CD8-positive, alpha-beta memory T cell (primary cell): Measurements from ENCODE around the gene BRSK2. TPM values are rescaled to one million over a fixed set of nuclear protein-coding genes. Genes with fewer than 3 reads are reported as not detected.
"Not testable (repeated sequence)": the region's sequence is repeated elsewhere in the genome, so short reads cannot be mapped to it uniquely, and the experiment has no call there.

ENCODE experiments used
- CTCF ChIA-PET: fragments of 350-600 bp; sonication (Branson Sonifier 250); formaldehyde crosslinking; loops from one replicate; lab custom pipeline; 2021; ENCODE audit warnings: antibody characterized with exemption; lab: Charles Lee
- POLR2A ChIA-PET: fragments of 350-600 bp; sonication (Branson Sonifier 250); formaldehyde crosslinking; loops from one replicate; lab custom pipeline; 2021; ENCODE audit warnings: antibody characterized with exemption; lab: Charles Lee
- DNase-seq, 5 donors: peaks; one replicate each; pipeline versions ENCODE4 v3.0.0 to v3.0.0-alpha.2; 2020 to 2022; ENCODE audit warnings: mixed read lengths in 1 of 5
- H3K27ac ChIP-seq: one replicate; pipeline ENCODE4 v1.7.0; 2013; ENCODE audit warnings: low read depth, mild to moderate bottlenecking, low read length, moderate library complexity
- H3K27me3 ChIP-seq: 2 replicates; pipeline ENCODE4 v1.7.0; 2013; ENCODE audit warnings: low read length, mild to moderate bottlenecking; ENCODE audit not compliant: insufficient read depth, poor library complexity, severe bottlenecking
- H3K36me3 ChIP-seq: 2 replicates; pipeline ENCODE4 v1.7.0; 2013; ENCODE audit warnings: mild to moderate bottlenecking, low read length, moderate library complexity; ENCODE audit not compliant: insufficient read depth
- H3K4me1 ChIP-seq: 2 replicates; pipeline ENCODE4 v1.7.0; 2013; ENCODE audit warnings: mild to moderate bottlenecking, low read length, moderate library complexity; ENCODE audit not compliant: insufficient read depth
- H3K4me3 ChIP-seq: 2 replicates; pipeline ENCODE4 v1.7.0; 2013; ENCODE audit warnings: mild to moderate bottlenecking, low read length
- H3K9me3 ChIP-seq: 2 replicates; pipeline ENCODE4 v1.7.0; 2013; ENCODE audit warnings: mild to moderate bottlenecking, low read length
- H3K27ac Mint-ChIP-seq, 8 donors: one replicate each; pipeline ENCODE4 v1.8.0; 2020 to 2021; ENCODE audit warnings: mixed read lengths in 8 of 8, mild to moderate bottlenecking in 6 of 8, inconsistent platforms in 3 of 8, moderate library complexity in 3 of 8
- H3K27me3 Mint-ChIP-seq, 2 donors: one replicate each; pipeline ENCODE4 v1.8.0; 2020 to 2021; ENCODE audit warnings: mixed read lengths in 2 of 2, mild to moderate bottlenecking in 1 of 2, moderate library complexity in 1 of 2
- H3K36me3 Mint-ChIP-seq, 3 donors: one replicate each; pipeline ENCODE4 v1.8.0; 2020 to 2021; ENCODE audit warnings: mixed read lengths in 3 of 3, inconsistent platforms in 1 of 3, mild to moderate bottlenecking in 1 of 3
- H3K4me1 Mint-ChIP-seq, 3 donors: one replicate each; pipeline ENCODE4 v1.8.0; 2020 to 2021; ENCODE audit warnings: mixed read lengths in 3 of 3, inconsistent platforms in 1 of 3, mild to moderate bottlenecking in 1 of 3
- H3K4me3 Mint-ChIP-seq, 7 donors: one replicate each; pipeline ENCODE4 v1.8.0; 2020 to 2021; ENCODE audit warnings: mixed read lengths in 7 of 7, mild to moderate bottlenecking in 6 of 7, moderate library complexity in 4 of 7, inconsistent platforms in 2 of 7
- H3K9me3 Mint-ChIP-seq, 5 donors: one replicate each; pipeline ENCODE4 v1.8.0; 2020 to 2022; ENCODE audit warnings: mixed read lengths in 5 of 5, mild to moderate bottlenecking in 3 of 5, moderate library complexity in 2 of 5, inconsistent platforms in 1 of 5
- polyA plus RNA-seq: library from polyadenylated mRNA; unstranded; fragments of 300-500 nt; fragmentation: Illumina TruSeq; gene quantifications from one replicate; pipeline ENCODE4 v1.2.3, GENCODE V29; 2021
- total RNA-seq, 2 experiments: library from RNA; stranded (reverse); gene quantifications; one replicate each; pipeline ENCODE4 v1.2.3, GENCODE V29; 2021

The BRSK2 gene
- total RNA-seq: under 1 TPM; 0.35 to 0.59 TPM
- polyA plus RNA-seq: 0.23 TPM

- H3K27me3 ChIP-seq: peaks cover 5% of the 10 kb centered on the region
- no peaks in the 10 kb centered on the region for H3K36me3 ChIP-seq
- peak within 1 kb of the TSS; percentile 31 for H3K27ac ChIP-seq
- peak within 1 kb of the TSS; percentile 64 for H3K4me3 ChIP-seq
- Mint-ChIP-seq H3K4me3 (peak within 1 kb of the TSS; percentile 73 to 83 (median 78)), H3K9me3 (no peaks in the 10 kb centered on the region), H3K36me3 (no peaks in the 10 kb centered on the region), H3K4me1 (peaks cover 6 to 18% (median 7%) of the 10 kb centered on the region in 3 donors), H3K27ac (peak within 1 kb of the TSS in 5 of 8 donors; percentile 12 to 65 (median 51)), H3K27me3 (peaks cover 21 to 27% of the 10 kb centered on the region in 2 donors)
- CTCF ChIA-PET: interaction anchor here (0.7 to 1.1 kb wide), 3 partner anchors 62 to 187 kb away, joined by 3 to 4 read pairs (median 3); no protein-coding TSS in a partner anchor
- no peak for DNase-seq
- POLR2A ChIA-PET: interaction anchor here (1.2 to 1.5 kb wide), 2 partner anchors 79 to 81 kb away, joined by 4 to 8 read pairs; partner anchors contain the start of gene TOLLIP
- H3K9me3 ChIP-seq: no peaks in the 10 kb centered on the region
- peaks cover 5% of the 10 kb centered on the region for H3K4me1 ChIP-seq
Observed at GRCh38 chr11:1389932-1390568, at the start of gene BRSK2. Gene BRSK2 (plus strand): TSS chr11:1389934. CDS start chr11:1390285, 351 bp downstream.

GRCh38 chr11:1340111-1340510 is 49.6 kb upstream of the BRSK2 start:
- H3K4me3 Mint-ChIP-seq: no peak overlapping the region
- H3K4me1 ChIP-seq: peaks cover 9% of the 10 kb centered on the region
- no peaks in the 10 kb centered on the region for H3K27me3 ChIP-seq
- H3K9me3 ChIP-seq: peaks cover 13% of the 10 kb centered on the region
- peaks cover 4 to 10% (median 9%) of the 10 kb centered on the region in 5 donors for H3K9me3 Mint-ChIP-seq
- ChIA-PET CTCF (no interaction called here), POLR2A (no interaction called here)
- DNase-seq: no peak
- H3K4me1 Mint-ChIP-seq: peaks cover 13 to 19% (median 14%) of the 10 kb centered on the region in 3 donors
- H3K36me3 ChIP-seq: no peaks in the 10 kb centered on the region
- H3K27me3 Mint-ChIP-seq: peaks cover 0 to 1% of the 10 kb centered on the region in 2 donors
- H3K27ac ChIP-seq: no peak overlapping the region
- no peaks in the 10 kb centered on the region for H3K36me3 Mint-ChIP-seq
- no peak overlapping the region for H3K27ac Mint-ChIP-seq
- no peak overlapping the region for H3K4me3 ChIP-seq

GRCh38 chr11:1341226-1341625 is 48.5 kb upstream of the BRSK2 start:
- H3K27me3 Mint-ChIP-seq, H3K9me3 Mint-ChIP-seq, H3K4me1 Mint-ChIP-seq, H3K27me3 ChIP-seq, CTCF ChIA-PET, H3K4me3 Mint-ChIP-seq, H3K27ac Mint-ChIP-seq, H3K36me3 ChIP-seq, H3K27ac ChIP-seq, H3K36me3 Mint-ChIP-seq, POLR2A ChIA-PET, H3K4me3 ChIP-seq, DNase-seq, H3K4me1 ChIP-seq: not testable (repeated sequence)
- H3K9me3 ChIP-seq: peaks cover 13% of the 10 kb centered on the region

- H3K36me3 ChIP-seq: no peaks in the 10 kb centered on the region
- H3K27me3 Mint-ChIP-seq: peaks cover 0 to 1% of the 10 kb centered on the region in 2 donors
- no peak overlapping the region for H3K4me3 Mint-ChIP-seq
- no peaks in the 10 kb centered on the region for H3K36me3 Mint-ChIP-seq
- ChIA-PET POLR2A (no interaction called here), CTCF (no interaction called here)
- H3K9me3 ChIP-seq: peaks cover 13% of the 10 kb centered on the region
- no peak overlapping the region for H3K4me3 ChIP-seq
- H3K27me3 ChIP-seq: no peaks in the 10 kb centered on the region
- H3K4me1 ChIP-seq: no peaks in the 10 kb centered on the region
- DNase-seq: no peak
- peaks cover 5 to 10% (median 6%) of the 10 kb centered on the region in 3 donors for H3K4me1 Mint-ChIP-seq
- H3K9me3 Mint-ChIP-seq: peaks cover 4 to 9% (median 9%) of the 10 kb centered on the region in 5 donors
- no peak overlapping the region for H3K27ac ChIP-seq
- no peak overlapping the region for H3K27ac Mint-ChIP-seq
Observed at GRCh38 chr11:1341928-1342524, 47.7 kb upstream of the BRSK2 start.

- H3K27ac Mint-ChIP-seq: no peak overlapping the region
- Histone ChIP-seq H3K4me1 (no peaks in the 10 kb centered on the region), H3K27ac (no peak overlapping the region), H3K27me3 (no peaks in the 10 kb centered on the region), H3K4me3 (no peak overlapping the region), H3K36me3 (no peaks in the 10 kb centered on the region), H3K9me3 (peaks cover 10% of the 10 kb centered on the region)
- H3K4me3 Mint-ChIP-seq: no peak overlapping the region
- ChIA-PET CTCF (no interaction called here), POLR2A (interaction anchor here (0.5 kb wide), 1 partner anchor 11 kb away, joined by 5 read pairs; no protein-coding TSS in a partner anchor)
- no peaks in the 10 kb centered on the region for H3K36me3 Mint-ChIP-seq
- H3K4me1 Mint-ChIP-seq: peaks cover 1 to 7% (median 3%) of the 10 kb centered on the region in 3 donors
- DNase-seq: no peak
- H3K9me3 Mint-ChIP-seq: peaks cover under 1 to 7% (median 6%) of the 10 kb centered on the region in 5 donors
- peaks cover 0 to 1% of the 10 kb centered on the region in 2 donors for H3K27me3 Mint-ChIP-seq
Observed at GRCh38 chr11:1342946-1343345, 46.8 kb upstream of the BRSK2 start.

- CTCF ChIA-PET: no interaction called here
- H3K4me3 Mint-ChIP-seq: no peak overlapping the region
- no peaks in the 10 kb centered on the region for H3K27me3 ChIP-seq
- no peak overlapping the region for H3K27ac ChIP-seq
- H3K4me1 ChIP-seq: no peaks in the 10 kb centered on the region
- H3K4me1 Mint-ChIP-seq: peaks cover 0 to under 1% (median 0%) of the 10 kb centered on the region in 3 donors
- POLR2A ChIA-PET: interaction anchor here (0.5 kb wide), 1 partner anchor 12 kb away, joined by 5 read pairs; no protein-coding TSS in a partner anchor
- no peak overlapping the region for H3K4me3 ChIP-seq
- H3K9me3 Mint-ChIP-seq: peaks cover 0 to under 1% (median 0%) of the 10 kb centered on the region in 5 donors
- no peaks in the 10 kb centered on the region for H3K27me3 Mint-ChIP-seq
- no peak for DNase-seq
- no peak overlapping the region for H3K27ac Mint-ChIP-seq
- peaks cover 4% of the 10 kb centered on the region for H3K9me3 ChIP-seq
- H3K36me3 Mint-ChIP-seq: no peaks in the 10 kb centered on the region
- no peaks in the 10 kb centered on the region for H3K36me3 ChIP-seq
Observed at GRCh38 chr11:1343391-1344055, 46.2 kb upstream of the BRSK2 start.

GRCh38 chr11:1344056-1344635 is 45.6 kb upstream of the BRSK2 start:
- ChIA-PET POLR2A (no interaction called here), CTCF (no interaction called here)
- H3K27ac ChIP-seq: no peak overlapping the region
- no peaks in the 10 kb centered on the region for H3K27me3 Mint-ChIP-seq
- no peak overlapping the region for H3K4me3 Mint-ChIP-seq
- H3K4me1 ChIP-seq: no peaks in the 10 kb centered on the region
- no peaks in the 10 kb centered on the region for H3K4me1 Mint-ChIP-seq
- H3K36me3 ChIP-seq: no peaks in the 10 kb centered on the region
- no peaks in the 10 kb centered on the region for H3K9me3 Mint-ChIP-seq
- no peaks in the 10 kb centered on the region for H3K27me3 ChIP-seq
- H3K27ac Mint-ChIP-seq: no peak overlapping the region
- H3K4me3 ChIP-seq: no peak overlapping the region
- no peaks in the 10 kb centered on the region for H3K36me3 Mint-ChIP-seq
- H3K9me3 ChIP-seq: no peaks in the 10 kb centered on the region
- no peak for DNase-seq
